Activated CD4-positive, alpha-beta T cell treated with anti-CD3 and anti-CD28 coated beads, Interleukin-2, amount 50 U/mL, for 16 hours (primary cell): ENCODE results near the gene COPG1.

Experiments
- DNase-seq: peaks from one replicate; pipeline ENCODE4 v3.0.0-alpha.2; 2020

Gene COPG1

DNA sequence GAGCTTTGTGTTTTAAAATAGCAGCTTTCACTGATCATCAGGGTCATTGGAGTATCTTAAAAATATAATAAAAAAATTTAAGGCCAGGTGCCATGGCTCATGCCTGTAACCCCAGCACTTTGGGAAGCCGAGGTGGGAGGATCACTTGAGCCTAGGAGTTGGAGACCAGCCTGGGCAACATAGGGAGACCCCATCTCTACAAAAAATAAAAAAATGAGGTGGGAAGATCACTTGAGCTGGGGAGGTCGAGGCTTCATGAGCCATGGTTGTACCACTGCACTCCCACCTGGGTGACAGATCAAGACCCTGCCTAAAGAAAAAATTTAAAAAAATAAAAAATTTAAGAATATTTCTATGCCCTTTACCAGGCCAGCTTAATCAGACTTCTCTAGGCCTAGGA lies 30.8 kb downstream of the COPG1 start:
- no peak for DNase-seq

DNA sequence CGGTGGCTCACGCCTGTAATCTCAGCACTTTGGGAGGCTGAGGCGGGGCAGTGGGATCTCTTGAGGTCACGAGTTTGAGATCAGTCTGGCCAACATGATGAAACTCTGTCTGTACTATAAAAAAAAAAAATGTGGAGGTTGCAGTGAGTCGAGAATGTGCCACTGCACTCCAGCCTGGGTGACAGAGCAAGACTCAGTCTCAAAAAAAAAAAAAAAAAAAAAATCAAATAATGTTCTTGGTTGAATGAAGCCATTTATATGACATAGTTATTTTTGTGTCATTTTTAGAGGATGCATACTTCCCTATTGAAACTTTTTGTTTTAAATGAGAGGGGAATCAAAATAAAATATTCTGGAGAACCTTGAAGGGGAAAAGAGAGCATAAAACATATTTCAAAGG lies 32.3 kb downstream of the COPG1 start:
- DNase-seq = no peak

DNA sequence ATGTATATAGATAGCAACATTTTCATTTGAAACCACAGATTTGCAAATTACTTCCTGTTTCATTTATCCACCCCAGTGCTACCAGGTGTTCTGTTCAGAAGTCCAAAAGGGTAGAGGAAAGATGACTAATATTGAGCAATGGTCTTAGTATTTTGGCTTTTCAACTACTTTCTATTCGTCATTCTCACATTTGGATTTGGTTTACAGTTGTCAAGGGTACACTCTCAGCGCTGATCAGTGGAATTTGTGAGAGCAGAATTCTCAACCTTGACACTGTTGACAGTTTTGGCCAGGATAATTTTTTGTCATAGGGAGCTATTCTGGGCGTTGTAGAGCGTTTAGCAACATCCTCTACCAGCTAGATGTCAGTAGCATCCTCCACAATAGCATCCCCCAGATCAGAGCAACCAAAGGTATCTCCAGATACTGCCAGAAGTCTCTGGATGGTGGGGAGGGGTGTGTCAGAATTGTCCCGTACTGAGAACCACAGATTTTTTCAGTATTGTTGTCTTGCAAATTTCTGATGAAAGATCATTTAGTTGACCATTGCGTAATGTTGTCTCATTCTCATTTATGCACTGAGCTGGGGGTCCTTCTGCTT lies 33.4 kb downstream of the COPG1 start:
- DNase-seq = peak; percentile 74

DNA sequence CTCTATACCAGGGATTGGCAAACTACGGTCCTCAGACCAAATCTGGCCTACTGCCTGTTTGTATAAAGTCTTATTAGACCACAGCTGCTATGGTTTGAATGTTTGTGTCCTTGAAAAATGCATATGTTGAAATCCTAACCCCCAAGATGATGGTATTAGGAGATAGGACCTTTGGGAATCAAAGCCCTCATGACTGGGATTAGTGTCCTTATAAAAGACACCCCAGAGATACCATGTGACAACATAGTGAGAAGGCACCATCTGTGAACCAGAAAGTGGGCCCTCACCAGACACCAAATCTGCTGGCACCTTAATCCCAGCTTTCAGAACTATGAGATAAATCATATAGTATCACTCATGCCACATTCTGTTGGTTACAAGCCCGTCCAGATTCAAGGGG lies 36.7 kb downstream of the COPG1 start:
- DNase-seq = no peak

DNA sequence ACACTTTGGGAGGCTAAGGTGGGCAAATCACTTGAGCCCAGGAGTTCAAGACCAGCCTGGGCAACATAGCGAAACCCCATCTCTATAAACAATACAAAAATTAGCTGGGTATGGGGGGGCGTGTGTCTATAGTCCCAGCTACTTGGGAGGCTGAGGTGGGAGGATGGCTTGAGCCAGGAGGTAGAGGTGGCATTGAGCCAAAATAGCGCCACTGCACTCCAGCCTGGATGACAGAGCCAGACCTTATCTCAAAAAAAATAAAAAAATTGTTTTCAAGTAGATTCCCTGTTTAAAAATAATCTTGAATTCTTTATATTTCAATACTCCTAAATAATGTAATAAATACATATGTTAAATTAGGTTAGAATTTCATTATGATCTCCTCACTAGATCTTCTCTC lies 39.0 kb downstream of the COPG1 start:
- no peak for DNase-seq

GRCh38 chr3:129289201-129289921 lies 40.0 kb downstream of the COPG1 start:
- DNase-seq = no peak

DNA sequence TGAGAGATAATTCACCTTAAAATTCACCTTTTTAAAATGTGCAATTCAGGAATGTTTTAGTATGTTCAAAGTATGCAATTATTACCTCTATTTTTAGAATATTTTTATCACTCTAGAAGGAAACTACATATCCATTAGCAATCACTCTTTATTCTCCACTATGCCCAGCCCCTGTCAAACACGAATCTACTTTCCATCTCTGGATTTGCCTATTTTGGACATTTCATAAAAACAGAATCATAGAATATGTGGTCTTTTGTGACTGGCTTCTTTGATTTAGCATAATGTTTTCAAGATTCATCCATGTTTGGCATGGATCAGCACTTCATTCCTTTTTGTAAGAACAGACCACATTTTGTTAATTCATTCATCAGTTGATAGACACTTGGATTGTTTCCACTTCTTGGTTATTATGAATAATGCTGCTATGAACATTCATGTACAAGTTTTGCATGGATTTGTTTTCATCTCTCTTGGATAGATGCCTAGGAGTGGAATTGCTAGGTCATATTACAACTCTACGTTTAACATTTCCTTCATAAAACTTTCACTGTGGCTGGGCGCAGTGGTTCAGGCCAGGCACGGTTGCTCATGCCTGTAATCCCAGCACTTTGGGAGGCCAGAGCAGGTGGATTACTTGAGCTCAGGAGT lies 42.0 kb downstream of the COPG1 start:
- no peak for DNase-seq

- no peak for DNase-seq
Measured at GRCh38 chr3:129295286-129295685, 45.9 kb downstream of the COPG1 start.

- DNase-seq = no peak
Measured at GRCh38 chr3:129304146-129304961, 54.9 kb downstream of the COPG1 start.

DNA sequence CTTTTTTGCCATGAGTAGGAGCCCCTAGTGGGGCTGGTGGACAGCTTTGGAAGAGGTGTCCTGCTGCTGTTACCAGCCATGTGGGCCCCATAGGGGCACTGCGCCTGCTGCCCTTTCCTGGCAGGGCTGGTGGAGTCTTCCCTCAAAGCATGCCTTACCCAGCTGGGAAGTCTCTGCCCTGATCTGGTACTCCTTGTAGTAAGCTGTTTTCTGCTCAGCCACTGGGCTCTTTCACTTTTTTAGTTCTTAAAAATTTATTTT lies 55.5 kb downstream of the COPG1 start:
- no peak for DNase-seq

DNA sequence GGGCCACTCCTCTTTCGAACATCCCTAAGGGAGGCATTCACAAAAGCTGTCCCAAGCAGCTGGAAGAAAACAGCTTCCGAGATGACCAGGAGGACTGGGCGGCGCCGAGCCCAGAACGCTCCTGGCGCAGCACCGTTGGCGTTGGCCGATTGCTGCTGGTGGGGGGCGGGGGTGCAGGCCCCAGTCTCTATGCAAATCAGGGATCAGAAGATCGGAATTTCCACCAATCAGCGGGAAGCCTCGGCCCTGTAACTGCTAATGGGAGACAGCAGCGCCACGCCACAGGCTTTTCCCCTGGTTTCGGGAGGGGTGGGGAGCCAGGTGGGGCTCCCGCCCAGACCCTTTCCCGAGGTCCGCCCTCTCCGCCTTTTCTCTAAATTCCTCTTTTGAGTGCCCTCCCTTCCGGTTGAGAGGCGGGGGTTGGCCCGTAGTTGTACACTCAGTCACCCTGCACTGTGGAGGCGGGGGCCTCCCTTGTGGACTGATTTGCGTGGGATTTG lies 56.2 kb downstream of the COPG1 start:
- DNase-seq = peak; percentile 18

DNA sequence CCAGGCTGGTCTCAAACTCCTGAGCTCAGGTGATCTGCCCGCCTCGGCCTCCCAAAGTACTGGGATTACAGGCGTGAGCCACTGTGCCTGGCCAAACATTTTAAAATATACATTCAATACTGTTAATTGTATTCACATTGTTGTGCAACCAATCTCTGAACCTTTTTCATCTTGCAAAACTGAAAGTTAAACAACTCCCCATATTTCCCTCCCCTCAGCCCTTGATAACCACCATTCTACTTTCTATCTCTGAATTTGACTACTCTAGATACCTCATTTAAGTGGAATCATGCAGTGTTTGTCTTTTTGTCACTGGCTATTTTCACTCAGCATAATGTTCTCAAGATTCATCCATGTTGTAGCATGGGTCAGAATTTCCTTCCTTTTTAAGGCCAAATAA lies 59.2 kb downstream of the COPG1 start:
- DNase-seq = peak; percentile 27

- DNase-seq = no peak
Measured at GRCh38 chr3:129310111-129311011, 61.0 kb downstream of the COPG1 start.

GRCh38 chr3:129311054-129311902 lies 61.9 kb downstream of the COPG1 start:
- DNase-seq = no peak

DNA sequence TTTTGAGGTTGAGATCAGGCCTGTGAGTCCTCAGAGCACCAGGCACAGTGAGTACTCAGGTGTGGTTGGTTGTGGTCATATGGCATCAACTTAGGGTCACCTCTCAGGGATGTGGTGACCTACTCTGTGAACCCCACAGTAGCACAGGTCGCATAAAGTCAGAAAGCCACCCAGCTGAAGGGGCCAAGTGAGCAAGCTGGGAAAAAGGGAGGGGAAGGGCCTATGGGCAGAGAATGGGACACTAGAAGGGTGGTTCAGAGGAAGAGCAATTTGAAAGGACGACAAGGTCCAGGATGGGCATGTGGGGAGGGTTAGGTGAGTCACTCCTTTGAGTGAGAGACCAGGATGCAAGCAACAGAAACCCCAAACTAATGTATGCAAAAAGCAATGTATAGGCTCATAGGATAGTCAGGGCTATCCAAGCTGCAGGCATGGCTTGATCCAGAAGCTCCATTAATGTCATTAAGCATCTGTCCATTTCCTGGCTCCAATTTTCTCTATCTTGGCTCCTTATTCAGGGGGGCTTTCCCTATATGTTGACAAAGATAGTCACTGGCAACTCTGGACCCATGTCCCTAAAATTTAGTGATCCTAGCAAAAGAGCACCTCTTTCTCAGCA lies 62.7 kb downstream of the COPG1 start:
- no peak for DNase-seq

DNA sequence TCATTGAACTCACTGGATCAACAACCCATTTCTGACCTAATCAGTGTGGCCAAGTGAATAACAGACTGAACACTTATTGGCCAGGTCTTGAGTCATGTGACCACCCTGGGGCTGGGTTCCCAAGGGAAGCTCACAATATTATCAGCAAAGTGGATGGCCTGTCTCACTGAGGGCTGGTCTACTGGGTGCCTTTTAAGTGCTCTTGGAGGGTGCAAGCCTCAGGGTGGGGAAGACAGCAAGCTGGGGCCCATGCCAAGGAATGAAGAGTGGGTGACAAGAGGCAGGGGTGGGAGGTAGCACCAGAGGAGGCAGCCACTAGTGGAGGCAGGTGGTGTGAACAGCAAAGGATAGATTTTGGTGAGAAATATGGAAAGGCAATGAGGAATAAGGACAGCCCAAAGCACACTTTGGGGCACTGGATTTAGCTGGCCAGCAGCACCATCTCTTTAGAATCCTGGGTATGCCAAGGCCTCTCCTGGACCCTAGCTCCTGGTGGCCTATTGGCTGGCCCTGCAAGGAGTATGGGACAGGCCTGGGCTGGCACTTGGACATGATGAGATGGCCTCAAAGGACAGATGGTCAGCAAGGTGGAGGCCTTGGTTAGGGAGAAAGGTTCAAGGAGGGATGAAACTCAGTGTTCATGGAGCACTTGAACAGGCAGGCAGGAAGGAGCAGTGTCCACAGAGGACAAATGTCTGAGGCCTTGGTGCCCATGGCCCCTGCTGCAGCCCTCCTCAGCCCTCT lies 63.4 kb downstream of the COPG1 start:
- DNase-seq = no peak

GRCh38 chr3:129313415-129313664 lies 63.9 kb downstream of the COPG1 start:
- no peak for DNase-seq

- DNase-seq = peak; percentile 15
Measured at GRCh38 chr3:129313665-129314385, 64.4 kb downstream of the COPG1 start.

- DNase-seq = peak; percentile 82
Measured at GRCh38 chr3:129314386-129315222, 65.2 kb downstream of the COPG1 start.
